Progenitor cell of endocrine pancreas (in vitro differentiated cells): ENCODE results near the gene AMZ1. TPM values are rescaled to one million over a fixed set of nuclear protein-coding genes. Genes with fewer than 3 reads are reported as not detected.
"Not testable (repeated sequence)": the region's sequence is repeated elsewhere in the genome, so short reads cannot be mapped to it uniquely, and the experiment has no call there.

ENCODE experiments used
- DNase-seq: peaks from one replicate; pipeline ENCODE4 v3.0.0; 2021; ENCODE audit warnings: low spot score; ENCODE audit not compliant: unreplicated experiment
- H3K27ac Mint-ChIP-seq: 2 replicates; pipeline ENCODE4 v1.8.0; 2021; ENCODE audit warnings: mild to moderate bottlenecking, moderate library complexity, mixed read lengths
- H3K27me3 Mint-ChIP-seq: 2 replicates; pipeline ENCODE4 v1.8.0; 2021; ENCODE audit warnings: mixed read lengths
- H3K36me3 Mint-ChIP-seq: 2 replicates; pipeline ENCODE4 v1.8.0; 2022; ENCODE audit warnings: mixed read lengths; ENCODE audit not compliant: insufficient read depth
- H3K4me1 Mint-ChIP-seq: 2 replicates; pipeline ENCODE4 v1.8.0; 2021; ENCODE audit warnings: low read depth, mixed read lengths
- H3K4me3 Mint-ChIP-seq: 2 replicates; pipeline ENCODE4 v1.8.0; 2021; ENCODE audit warnings: low read depth, mild to moderate bottlenecking, moderate library complexity, mixed read lengths
- H3K9me3 Mint-ChIP-seq: 2 replicates; pipeline ENCODE4 v1.8.0; 2021; ENCODE audit warnings: low read depth, mixed read lengths
- CTCF ChIP-seq: fragments of 200-600 bp; sonication (generic); IDR thresholded peaks from one replicate; pipeline ENCODE4 v1.5.0; 2021; ENCODE audit warnings: antibody characterized with exemption, mild to moderate bottlenecking; ENCODE audit not compliant: unreplicated experiment
- total RNA-seq: library from RNA; stranded (reverse); gene quantifications from 2 replicates; pipeline ENCODE4 v1.2.1, GENCODE V29; 2021

Gene AMZ1
- total RNA-seq, 1 donor from 2014 or later = 0.19 TPM

GRCh38 chr7:2688409-2689342 lies 674 bp downstream of the AMZ1 start:
- no peak for DNase-seq
- TF ChIP-seq CTCF = no peak
- H3K9me3 Mint-ChIP-seq = no peaks in the 10 kb centered on the region
- H3K4me3 Mint-ChIP-seq = peak overlapping the region; percentile 35
- H3K27me3 Mint-ChIP-seq = peaks cover 46% of the 10 kb centered on the region
- H3K36me3 Mint-ChIP-seq = no peaks in the 10 kb centered on the region
- H3K4me1 Mint-ChIP-seq = no peaks in the 10 kb centered on the region
- H3K27ac Mint-ChIP-seq = no peak overlapping the region

GRCh38 chr7:2689343-2689847 lies 1.4 kb downstream of the AMZ1 start:
- peaks cover 46% of the 10 kb centered on the region for H3K27me3 Mint-ChIP-seq
- H3K9me3 Mint-ChIP-seq = no peaks in the 10 kb centered on the region
- no peak for TF ChIP-seq CTCF
- no peak overlapping the region for H3K4me3 Mint-ChIP-seq
- no peaks in the 10 kb centered on the region for H3K4me1 Mint-ChIP-seq
- no peaks in the 10 kb centered on the region for H3K36me3 Mint-ChIP-seq
- no peak overlapping the region for H3K27ac Mint-ChIP-seq
- DNase-seq = no peak

GRCh38 chr7:2689951-2690705 lies 2.1 kb downstream of the AMZ1 start:
- no peak for TF ChIP-seq CTCF
- DNase-seq = no peak
- Mint-ChIP-seq H3K9me3 (no peaks in the 10 kb centered on the region), H3K4me1 (no peaks in the 10 kb centered on the region), H3K36me3 (no peaks in the 10 kb centered on the region), H3K27me3 (peaks cover 46% of the 10 kb centered on the region), H3K4me3 (no peak overlapping the region), H3K27ac (no peak overlapping the region)

GRCh38 chr7:2691011-2691707 lies 3.2 kb downstream of the AMZ1 start:
- no peaks in the 10 kb centered on the region for H3K36me3 Mint-ChIP-seq
- no peak for DNase-seq
- H3K4me3 Mint-ChIP-seq = no peak overlapping the region
- no peak overlapping the region for H3K27ac Mint-ChIP-seq
- TF ChIP-seq CTCF = no peak
- no peaks in the 10 kb centered on the region for H3K9me3 Mint-ChIP-seq
- H3K4me1 Mint-ChIP-seq = no peaks in the 10 kb centered on the region
- peaks cover 42% of the 10 kb centered on the region for H3K27me3 Mint-ChIP-seq

- not testable (repeated sequence) for H3K4me3 Mint-ChIP-seq, H3K27ac Mint-ChIP-seq, H3K9me3 Mint-ChIP-seq, H3K4me1 Mint-ChIP-seq, H3K36me3 Mint-ChIP-seq, DNase-seq
- peaks cover 39% of the 10 kb centered on the region for H3K27me3 Mint-ChIP-seq
Measured at GRCh38 chr7:2691932-2692439, 4.0 kb downstream of the AMZ1 start.
